ENCODE results near the gene SMCP.

SMCP gene, protein sequence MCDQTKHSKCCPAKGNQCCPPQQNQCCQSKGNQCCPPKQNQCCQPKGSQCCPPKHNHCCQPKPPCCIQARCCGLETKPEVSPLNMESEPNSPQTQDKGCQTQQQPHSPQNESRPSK

GRCh38 chr1:152878042-152878441 is at the start of gene SMCP:
Gene SMCP (plus strand): TSS chr1:152878322. CDS start chr1:152884423, 6,101 bp downstream.
- DNase-seq: peak; percentile 30

- DNase-seq: no peak
Measured at GRCh38 chr1:152836870-152837269, 41.3 kb upstream of the SMCP start.

- DNase-seq: no peak
Measured at GRCh38 chr1:152842556-152842955, 35.6 kb upstream of the SMCP start, which contains the start of gene LCE6A. Gene LCE6A (plus strand): TSS chr1:152842856. CDS start chr1:152843521, 665 bp downstream.

DNA sequence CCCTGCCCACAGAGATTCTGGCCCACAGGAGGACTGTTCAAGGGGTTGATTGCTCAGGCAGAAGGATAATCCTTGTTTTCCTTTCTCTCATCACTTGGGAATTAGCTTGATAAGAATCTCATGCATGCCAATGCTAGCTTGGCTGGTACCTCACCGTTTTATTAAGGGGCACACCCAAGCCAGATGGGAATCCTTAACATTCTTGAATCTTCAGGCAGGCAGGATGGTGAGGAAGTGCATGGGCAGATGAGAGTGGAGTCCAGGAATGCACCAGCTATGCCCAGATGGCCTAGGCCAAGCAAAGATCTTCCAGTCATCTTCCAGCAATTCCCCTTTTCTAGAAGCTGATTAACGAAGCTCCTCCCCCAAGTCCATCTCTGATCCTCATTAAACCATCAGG is 22.5 kb upstream of the SMCP start:
- no peak for DNase-seq

DNA sequence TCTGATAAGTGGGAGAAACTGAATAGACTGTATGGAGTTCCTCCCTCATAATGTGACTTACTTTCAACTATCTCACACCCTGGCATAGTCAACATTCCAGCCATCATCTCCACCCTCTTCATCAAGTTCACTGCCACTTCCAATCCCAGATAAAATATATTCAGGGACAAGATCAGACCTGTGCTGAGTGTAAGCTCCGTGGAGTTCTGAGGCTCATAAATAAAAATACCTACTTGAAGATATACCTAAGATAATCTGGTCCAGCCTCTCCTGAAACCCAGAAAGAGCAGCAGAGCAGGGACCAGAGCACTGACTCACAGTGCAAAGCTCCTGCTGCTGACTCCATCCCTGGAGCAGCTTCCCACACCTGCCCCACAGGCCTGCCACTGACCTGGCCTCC is 20.1 kb upstream of the SMCP start:
- no peak for DNase-seq

DNA sequence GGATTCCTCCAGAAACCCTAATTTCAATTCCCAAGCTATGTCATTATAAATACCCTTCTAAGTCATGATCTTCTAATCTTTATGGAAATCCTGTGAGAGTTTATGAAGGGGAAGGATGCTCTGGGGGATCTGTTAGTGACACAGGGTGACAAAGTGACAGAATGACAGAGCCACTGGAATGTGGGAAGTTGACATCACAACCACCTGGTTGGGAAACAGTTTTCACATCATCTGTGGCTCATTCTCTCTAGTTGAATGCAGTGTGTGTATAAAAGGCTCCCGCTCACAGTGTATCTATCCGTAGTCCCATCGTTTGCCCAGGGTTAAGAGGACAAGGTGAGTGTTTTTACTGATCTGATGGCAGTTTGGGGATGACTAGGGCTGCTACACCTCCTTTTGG is 18.4 kb upstream of the SMCP start, which contains the start of gene LCE7A:
Gene LCE7A, plus strand, starts transcription at position 301 of the 400 bp plus-strand sequence. CDS start 702 bp downstream, outside the sequence.
- DNase-seq: no peak

GRCh38 chr1:152860129-152860528 is 18.0 kb upstream of the SMCP start:
- DNase-seq: no peak

- no peak for DNase-seq
Measured at GRCh38 chr1:152861374-152861773, 16.7 kb upstream of the SMCP start.

- DNase-seq: no peak
Measured at GRCh38 chr1:152864443-152864842, 13.7 kb upstream of the SMCP start.

DNA sequence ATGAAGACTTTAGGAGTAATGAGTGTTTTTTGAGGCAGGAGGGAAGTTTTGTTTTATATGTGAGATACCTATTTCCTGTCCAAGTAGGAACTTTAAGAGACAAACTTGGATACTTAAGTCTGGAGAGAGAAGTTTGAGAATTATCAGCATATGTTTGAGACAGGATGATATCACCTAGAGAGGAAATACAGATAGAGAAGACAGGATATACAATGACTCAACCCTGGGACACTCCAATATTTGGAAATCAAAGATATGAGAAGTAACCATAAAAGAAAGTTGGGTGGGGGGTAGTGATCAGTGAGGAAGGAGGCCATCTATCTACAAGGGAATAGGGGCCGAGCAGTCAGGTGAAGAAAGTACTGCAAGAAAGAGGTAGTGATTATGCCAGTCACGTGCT is 11.8 kb upstream of the SMCP start:
- no peak for DNase-seq

DNA sequence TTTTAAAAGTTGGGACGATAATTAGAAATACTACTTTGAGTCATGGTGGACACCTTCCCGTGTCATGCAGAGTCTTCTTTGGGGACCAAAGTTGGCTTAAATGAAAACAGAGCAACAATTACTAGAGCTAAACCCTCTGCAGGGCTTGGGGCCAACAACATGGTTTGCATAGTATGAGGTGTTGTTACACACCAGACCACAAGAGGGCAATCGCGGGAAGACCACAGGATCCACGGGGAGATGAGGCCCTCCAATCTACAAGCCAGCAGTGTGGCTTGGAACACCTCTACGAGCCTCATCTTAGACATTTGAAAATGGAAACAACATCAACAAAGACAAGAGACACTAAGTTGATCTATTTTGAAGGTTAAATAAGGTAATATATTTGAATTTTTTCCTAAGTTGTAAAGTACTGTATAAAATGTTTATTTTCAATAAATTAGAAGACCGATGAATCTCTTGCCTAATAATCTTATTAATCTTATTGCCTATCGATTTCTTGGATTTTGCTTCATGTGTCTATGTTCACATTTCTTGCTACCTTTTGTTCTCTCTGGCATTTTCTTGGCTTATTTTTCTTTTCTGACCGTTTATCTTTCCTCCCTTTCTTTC is 8.2 kb upstream of the SMCP start:
- DNase-seq: peak; percentile 75

GRCh38 chr1:152870831-152871730 is 7.0 kb upstream of the SMCP start:
- peak; percentile 22 for DNase-seq

GRCh38 chr1:152871731-152872126 is 6.4 kb upstream of the SMCP start:
- no peak for DNase-seq

DNA sequence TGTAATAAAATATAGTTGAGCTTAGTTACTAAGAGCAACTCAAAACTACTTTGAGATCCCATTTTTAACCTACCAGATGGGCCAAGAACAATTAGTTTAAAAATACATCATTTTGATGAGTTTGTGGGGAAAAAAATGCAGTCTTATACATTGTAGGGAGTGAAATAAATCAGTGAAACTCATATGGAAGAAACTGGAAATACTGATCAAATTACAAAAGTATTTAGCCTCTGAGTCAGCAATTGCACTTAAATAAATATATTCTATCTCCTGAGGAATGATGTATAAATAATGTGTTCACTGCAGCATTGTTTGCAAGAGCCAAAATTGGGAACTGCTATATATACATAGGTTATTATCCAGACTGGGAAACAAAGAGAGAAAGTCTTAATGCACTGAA is 4.6 kb upstream of the SMCP start:
- DNase-seq: no peak

DNA sequence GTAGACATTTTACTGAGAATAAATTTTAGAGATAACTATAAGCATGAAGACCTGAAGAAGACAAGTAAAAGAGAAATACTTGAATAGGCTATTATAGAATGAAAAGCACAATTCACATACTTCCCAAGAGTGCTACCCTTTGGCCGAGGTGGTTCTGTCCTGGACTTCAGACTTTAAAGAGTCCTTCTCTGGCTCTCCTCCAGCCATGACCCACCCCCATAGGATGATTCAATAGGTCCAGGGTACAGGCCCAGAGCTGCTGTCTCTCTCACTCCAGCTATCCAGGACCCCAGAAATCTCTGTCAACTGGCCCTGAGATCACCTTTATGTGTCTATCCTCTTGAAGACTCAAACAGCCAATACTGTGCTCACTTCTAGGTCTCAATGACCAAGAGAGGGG is 1.3 kb upstream of the SMCP start:
- DNase-seq: no peak

DNA sequence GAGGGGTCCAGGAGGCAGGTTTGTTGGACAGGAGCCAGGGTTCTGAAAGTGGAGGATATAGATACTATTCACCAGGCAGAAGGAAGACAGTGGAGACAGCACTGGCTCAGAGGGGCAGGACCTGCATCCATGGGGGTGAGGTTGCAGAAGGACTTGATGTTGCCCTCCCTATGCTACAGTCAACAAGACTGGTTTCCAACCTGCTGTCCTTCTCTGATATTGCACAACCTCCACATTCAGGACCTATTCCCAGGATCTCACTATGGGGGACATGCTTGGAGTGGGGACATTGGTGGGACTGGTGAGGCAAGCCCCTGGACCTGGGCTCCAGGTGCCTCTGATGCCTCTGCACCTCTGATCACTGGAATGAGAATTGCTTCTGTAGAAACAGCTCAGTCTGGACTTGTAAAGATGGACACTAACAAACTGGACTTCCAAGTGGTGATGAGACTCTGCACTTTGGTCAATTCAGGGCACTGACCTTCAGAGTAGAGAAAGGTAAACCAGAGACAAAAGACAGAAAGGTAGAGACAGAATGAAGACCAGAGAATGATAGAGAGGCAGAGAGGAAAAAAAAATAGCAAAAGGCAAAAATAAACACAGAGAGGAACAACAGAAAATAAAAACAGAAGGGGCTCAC is 1.6 kb downstream of the SMCP start:
- DNase-seq: no peak

DNA sequence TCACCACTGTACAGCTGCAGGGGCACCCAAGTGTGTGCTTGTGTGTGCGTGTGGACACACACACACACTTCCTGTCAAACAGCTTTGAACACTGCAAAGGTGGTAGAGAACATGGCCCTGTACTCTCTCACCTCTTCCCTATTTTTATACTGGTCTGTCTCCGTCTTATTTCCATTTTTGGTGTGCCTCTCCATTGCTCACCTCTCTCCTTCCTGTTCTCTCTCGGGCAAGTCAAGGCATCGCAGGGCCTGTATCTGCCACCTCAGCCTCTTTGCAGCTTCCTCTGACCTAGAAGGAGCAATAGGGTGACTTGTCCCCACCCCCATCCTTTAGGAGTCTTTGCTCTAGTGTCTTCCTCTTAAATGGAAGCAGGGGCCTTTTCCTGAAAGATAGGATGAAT is 2.2 kb downstream of the SMCP start:
- no peak for DNase-seq

DNA sequence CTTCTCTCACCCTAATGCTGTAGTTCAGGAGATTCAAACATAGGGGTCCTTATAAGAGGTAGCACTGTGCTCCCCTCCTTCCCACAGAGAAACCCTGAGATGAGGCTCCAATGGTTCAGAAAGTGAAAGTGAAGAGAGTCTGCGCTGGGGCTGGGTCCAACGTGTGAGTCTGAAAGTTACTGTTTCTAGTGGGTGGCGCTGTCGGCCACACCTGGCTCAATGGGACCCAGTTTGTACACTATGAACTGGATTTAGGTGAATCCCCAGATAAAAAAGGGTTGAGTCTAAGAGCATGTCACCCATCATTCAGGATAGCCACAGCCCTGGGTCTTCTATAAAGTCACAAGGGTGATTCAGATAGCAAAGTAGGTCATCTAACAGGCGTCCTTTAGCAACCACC is 2.8 kb downstream of the SMCP start:
- peak; percentile 16 for DNase-seq

GRCh38 chr1:152884085-152884484 is 6.0 kb downstream of the SMCP start:
- DNase-seq: no peak

- no peak for DNase-seq
Measured at GRCh38 chr1:152884506-152884905, 6.4 kb downstream of the SMCP start.

- no peak for DNase-seq
Measured at GRCh38 chr1:152884966-152885624, 7.0 kb downstream of the SMCP start.

DNA sequence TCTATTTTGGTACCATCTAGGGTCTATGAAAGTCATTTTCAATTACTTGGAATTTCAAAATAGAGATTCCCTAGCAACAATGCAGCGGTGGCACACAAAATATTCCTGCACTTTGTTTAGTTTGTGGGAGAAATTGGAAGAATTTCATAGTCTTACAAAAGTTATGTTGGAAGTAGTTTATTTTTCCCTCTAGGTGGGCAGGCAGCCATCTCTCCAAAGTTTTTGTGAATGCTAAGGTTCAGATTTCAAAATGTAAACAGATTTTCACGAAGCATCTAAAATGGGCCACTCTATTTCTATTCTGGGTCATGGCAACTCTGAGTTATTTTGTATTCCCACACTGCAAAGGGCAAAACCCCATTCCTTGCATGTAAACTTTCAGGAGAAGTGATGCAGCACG is 8.0 kb downstream of the SMCP start:
- DNase-seq: no peak
